Measurements from ENCODE around the gene DUSP22.

DNA sequence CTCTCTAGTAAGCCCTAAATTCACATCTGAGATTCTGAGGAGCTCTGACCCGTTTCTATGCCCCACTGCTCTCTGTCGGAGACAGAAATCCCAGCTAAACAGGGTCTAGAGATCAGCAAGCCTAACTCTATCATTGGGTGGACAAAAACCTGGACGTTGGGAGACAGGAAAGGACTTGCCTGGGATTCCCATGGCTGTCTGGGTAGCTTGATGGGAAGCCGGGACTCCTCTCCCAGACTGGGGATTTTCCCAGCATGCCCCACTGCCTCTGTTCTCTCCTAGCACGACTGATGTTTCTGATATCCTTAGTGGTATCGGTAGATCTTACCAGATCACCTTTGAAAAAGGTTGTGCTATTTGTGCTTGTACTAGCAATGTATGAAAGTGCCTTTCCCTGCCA is 22.9 kb downstream of the DUSP22 start:
- TF ChIP-seq CTCF (IDR thresholded peaks at IDR 0.05) (no peak), POLR2A (IDR thresholded peaks at IDR 0.05) (no peak)
